Common myeloid progenitor, CD34-positive (primary cell): Measurements from ENCODE around the gene ANGEL1.

Experiments used
- CTCF ChIA-PET: fragments of 350-600 bp; sonication (Branson Sonifier 250); formaldehyde crosslinking; loops from one replicate; lab custom pipeline; 2021; ENCODE audit warnings: antibody characterized with exemption; lab: Charles Lee
- POLR2A ChIA-PET: fragments of 350-600 bp; sonication (Branson Sonifier 250); formaldehyde crosslinking; loops from one replicate; lab custom pipeline; 2021; ENCODE audit warnings: antibody characterized with exemption; lab: Charles Lee
- DNase-seq, 3 donors: peaks; one replicate each; pipeline versions ENCODE4 v3.0.0 to v3.0.0-alpha.2; 2013
- H3K27ac ChIP-seq, 2 experiments: 1 replicate in 1 of 2; 2 replicates in 1 of 2; pipeline ENCODE4 v1.7.0; 2013; ENCODE audit warnings: inconsistent platforms in 2 of 2, low read length in 2 of 2, mild to moderate bottlenecking in 2 of 2, low read depth in 1 of 2, moderate library complexity in 1 of 2; ENCODE audit not compliant: severe bottlenecking in 2 of 2, insufficient read depth in 1 of 2, poor library complexity in 1 of 2
- H3K27me3 ChIP-seq, 5 experiments: replicated peaks in 2 of 5; 1 replicate in 3 of 5; 2 replicates in 2 of 5; pipeline versions ENCODE4 v1.6.1 to v1.7.0; 2013; ENCODE audit warnings: low read length in 4 of 5, mild to moderate bottlenecking in 2 of 5, moderate library complexity in 2 of 5, inconsistent platforms in 1 of 5; ENCODE audit not compliant: insufficient read depth in 5 of 5, control insufficient read depth in 4 of 5
- H3K36me3 ChIP-seq, 4 experiments: 1 replicate in 2 of 4; 2 replicates in 2 of 4; pipeline versions ENCODE4 v1.6.1 to v1.7.0; 2013; ENCODE audit warnings: low read length in 3 of 4, control low read depth in 1 of 4, mild to moderate bottlenecking in 1 of 4; ENCODE audit not compliant: control insufficient read depth in 4 of 4, insufficient read depth in 4 of 4
- H3K4me1 ChIP-seq, 4 experiments: 1 replicate in 3 of 4; 2 replicates in 1 of 4; pipeline versions ENCODE4 v1.6.1 to v1.7.1; 2013; ENCODE audit warnings: low read length in 3 of 4, mild to moderate bottlenecking in 3 of 4, control low read depth in 1 of 4, inconsistent platforms in 1 of 4, moderate library complexity in 1 of 4; ENCODE audit not compliant: control insufficient read depth in 4 of 4, insufficient read depth in 4 of 4; ENCODE audit errors: control extremely low read depth in 1 of 4
- H3K4me3 ChIP-seq, 7 experiments: 1 replicate in 4 of 7; 2 replicates in 3 of 7; pipeline versions ENCODE4 v1.5.1 to v1.7.0; 2013; ENCODE audit warnings: mild to moderate bottlenecking in 7 of 7, low read length in 6 of 7, moderate library complexity in 6 of 7, inconsistent platforms in 2 of 7, low read depth in 2 of 7, control low read depth in 1 of 7; ENCODE audit not compliant: insufficient read depth in 4 of 7, control insufficient read depth in 1 of 7; ENCODE audit errors: extremely low read depth in 1 of 7
- H3K9me3 ChIP-seq, 5 experiments: 1 replicate in 4 of 5; 2 replicates in 1 of 5; pipeline versions ENCODE4 v1.6.1 to v1.7.1; 2013; ENCODE audit warnings: low read length in 4 of 5, mild to moderate bottlenecking in 2 of 5, inconsistent platforms in 1 of 5, low read depth in 1 of 5, moderate library complexity in 1 of 5; ENCODE audit not compliant: control insufficient read depth in 4 of 5, insufficient read depth in 2 of 5; ENCODE audit errors: control extremely low read depth in 1 of 5
- WGBS: methylation state at CpG from one replicate; pipeline ENCODE4 v1.1.5; 2013; ENCODE audit not compliant: insufficient coverage; 5-methylcytosine and 5-hydroxymethylcytosine counted together

ANGEL1 gene

GRCh38 chr14:76830556-76830955, 17.9 kb upstream of the ANGEL1 start:
- peaks cover 0 to 3% (median 0%) of the 10 kb centered on the region in 5 experiments for H3K27me3 ChIP-seq
- WGBS, result 100% methylated on average over 4 of the region's 4 CpGs
- no peak for DNase-seq
- CTCF ChIA-PET, result interaction anchor here (1.6 kb wide), 1 partner anchor 23 kb away, joined by 4 read pairs; no protein-coding TSS in a partner anchor
- H3K27ac ChIP-seq, result no peak overlapping the region
- no peaks in the 10 kb centered on the region for H3K4me1 ChIP-seq
- H3K36me3 ChIP-seq, result no peaks in the 10 kb centered on the region
- H3K4me3 ChIP-seq, result no peak overlapping the region
- POLR2A ChIA-PET, result no interaction called here
- peaks cover 0 to 3% (median 0%) of the 10 kb centered on the region in 5 experiments for H3K9me3 ChIP-seq

GRCh38 chr14:76829650-76830421, 17.2 kb upstream of the ANGEL1 start:
- Histone ChIP-seq H3K9me3 (peaks cover 0 to 3% (median 0%) of the 10 kb centered on the region in 5 experiments), H3K27me3 (peaks cover 0 to 3% (median 0%) of the 10 kb centered on the region in 5 experiments), H3K4me3 (no peak overlapping the region), H3K4me1 (no peaks in the 10 kb centered on the region), H3K36me3 (no peaks in the 10 kb centered on the region), H3K27ac (no peak overlapping the region)
- CTCF ChIA-PET, result interaction anchor here (0.9 to 1.6 kb wide), 2 partner anchors 9 to 22 kb away, joined by 3 to 4 read pairs; no protein-coding TSS in a partner anchor
- WGBS, result 96% methylated on average over 4 of the region's 7 CpGs
- DNase-seq, result no peak
- POLR2A ChIA-PET, result no interaction called here

- CTCF ChIA-PET, result interaction anchor here (0.6 to 0.9 kb wide), 3 partner anchors 8 to 22 kb away, joined by 3 read pairs; no protein-coding TSS in a partner anchor
- WGBS, result 94% methylated on average over 2 of the region's 3 CpGs
- Histone ChIP-seq H3K9me3 (peaks cover 0 to 3% (median 0%) of the 10 kb centered on the region in 5 experiments), H3K4me3 (no peak overlapping the region), H3K4me1 (no peaks in the 10 kb centered on the region), H3K27me3 (peaks cover 0 to 3% (median 0%) of the 10 kb centered on the region in 5 experiments), H3K36me3 (no peaks in the 10 kb centered on the region), H3K27ac (no peak overlapping the region)
- DNase-seq, result no peak
- POLR2A ChIA-PET, result no interaction called here
These were observed 16.3 kb upstream of the ANGEL1 start for GRCh38 chr14:76829013-76829365.

GRCh38 chr14:76828339-76829012, 15.8 kb upstream of the ANGEL1 start:
- Histone ChIP-seq H3K27ac (no peak overlapping the region), H3K4me1 (no peaks in the 10 kb centered on the region), H3K36me3 (no peaks in the 10 kb centered on the region), H3K9me3 (peaks cover 0 to 3% (median 0%) of the 10 kb centered on the region in 5 experiments), H3K27me3 (peaks cover 0 to 3% (median 0%) of the 10 kb centered on the region in 5 experiments), H3K4me3 (no peak overlapping the region)
- CTCF ChIA-PET, result interaction anchor here (0.6 to 0.7 kb wide), 2 partner anchors 16 to 21 kb away, joined by 3 read pairs; no protein-coding TSS in a partner anchor
- WGBS, result 93% methylated on average over 16 of the region's 17 CpGs
- POLR2A ChIA-PET, result no interaction called here
- DNase-seq, result no peak

- H3K36me3 ChIP-seq, result no peaks in the 10 kb centered on the region
- H3K4me1 ChIP-seq, result no peaks in the 10 kb centered on the region
- no peak overlapping the region for H3K27ac ChIP-seq
- H3K9me3 ChIP-seq, result peaks cover 0 to 3% (median 0%) of the 10 kb centered on the region in 5 experiments
- DNase-seq, result no peak
- no peak overlapping the region for H3K4me3 ChIP-seq
- peaks cover 0 to 3% (median 0%) of the 10 kb centered on the region in 5 experiments for H3K27me3 ChIP-seq
- POLR2A ChIA-PET, result interaction anchor here (0.7 kb wide), 1 partner anchor 32 kb away, joined by 3 read pairs; no protein-coding TSS in a partner anchor
- CTCF ChIA-PET, result interaction anchor here (0.5 kb wide), 1 partner anchor 329 kb away, joined by 3 read pairs; no protein-coding TSS in a partner anchor
- WGBS, result 96% methylated on average over 6 of the region's 9 CpGs
These were observed 15.1 kb upstream of the ANGEL1 start for GRCh38 chr14:76827696-76828296.

- Histone ChIP-seq H3K27ac (no peak within 1 kb of the TSS), H3K4me1 (no peaks in the 10 kb centered on the region), H3K27me3 (peaks cover 0 to 3% (median 0%) of the 10 kb centered on the region in 5 experiments), H3K4me3 (no peak within 1 kb of the TSS), H3K9me3 (no peaks in the 10 kb centered on the region), H3K36me3 (no peaks in the 10 kb centered on the region)
- 100% methylated on average over 1 of the region's 2 CpGs for WGBS
- ChIA-PET CTCF (no interaction called here), POLR2A (no interaction called here)
- no peak for DNase-seq
These were observed 13.4 kb upstream of the ANGEL1 start, which contains the start of gene LRRC74A for GRCh38 chr14:76826122-76826521. Gene LRRC74A (plus strand): TSS chr14:76826408. CDS start chr14:76826698, 290 bp downstream.
